Fibroblast of villous mesenchyme (primary cell): ENCODE data around the gene CORO2B. TPM values are rescaled to one million over a fixed set of nuclear protein-coding genes. Genes with fewer than 3 reads are reported as not detected.

Experiments
- DNase-seq: peaks from one replicate; pipeline ENCODE4 v3.0.0-alpha.2; 2010; ENCODE audit warnings: low read depth
- H3K4me3 ChIP-seq: 2 replicates; pipeline ENCODE4 v1.5.1; 2011; ENCODE audit warnings: low read depth, mild to moderate bottlenecking, low read length
- total RNA-seq: library from RNA; depleted of rRNA; stranded (reverse); fragments of >200 nt; gene quantifications from 2 replicates; pipeline ENCODE4 v1.2.3, GENCODE V29; 2012
- TF ChIP-seq, protein P1 (sequence below): IDR thresholded peaks from 2 replicates; pipeline ENCODE4 v1.5.1; 2012; ENCODE audit warnings: low read depth, mild to moderate bottlenecking, low read length; ENCODE audit not compliant: insufficient read depth

CORO2B gene
- total RNA-seq, 1 donor, result 9.5 TPM

GRCh38 chr15:68608206-68608843 is 29.5 kb downstream of the CORO2B start:
- peak; percentile 77 for DNase-seq
- no peak overlapping the region for H3K4me3 ChIP-seq
- TF ChIP-seq, protein P1, sequence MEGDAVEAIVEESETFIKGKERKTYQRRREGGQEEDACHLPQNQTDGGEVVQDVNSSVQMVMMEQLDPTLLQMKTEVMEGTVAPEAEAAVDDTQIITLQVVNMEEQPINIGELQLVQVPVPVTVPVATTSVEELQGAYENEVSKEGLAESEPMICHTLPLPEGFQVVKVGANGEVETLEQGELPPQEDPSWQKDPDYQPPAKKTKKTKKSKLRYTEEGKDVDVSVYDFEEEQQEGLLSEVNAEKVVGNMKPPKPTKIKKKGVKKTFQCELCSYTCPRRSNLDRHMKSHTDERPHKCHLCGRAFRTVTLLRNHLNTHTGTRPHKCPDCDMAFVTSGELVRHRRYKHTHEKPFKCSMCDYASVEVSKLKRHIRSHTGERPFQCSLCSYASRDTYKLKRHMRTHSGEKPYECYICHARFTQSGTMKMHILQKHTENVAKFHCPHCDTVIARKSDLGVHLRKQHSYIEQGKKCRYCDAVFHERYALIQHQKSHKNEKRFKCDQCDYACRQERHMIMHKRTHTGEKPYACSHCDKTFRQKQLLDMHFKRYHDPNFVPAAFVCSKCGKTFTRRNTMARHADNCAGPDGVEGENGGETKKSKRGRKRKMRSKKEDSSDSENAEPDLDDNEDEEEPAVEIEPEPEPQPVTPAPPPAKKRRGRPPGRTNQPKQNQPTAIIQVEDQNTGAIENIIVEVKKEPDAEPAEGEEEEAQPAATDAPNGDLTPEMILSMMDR, result no peak

DNA sequence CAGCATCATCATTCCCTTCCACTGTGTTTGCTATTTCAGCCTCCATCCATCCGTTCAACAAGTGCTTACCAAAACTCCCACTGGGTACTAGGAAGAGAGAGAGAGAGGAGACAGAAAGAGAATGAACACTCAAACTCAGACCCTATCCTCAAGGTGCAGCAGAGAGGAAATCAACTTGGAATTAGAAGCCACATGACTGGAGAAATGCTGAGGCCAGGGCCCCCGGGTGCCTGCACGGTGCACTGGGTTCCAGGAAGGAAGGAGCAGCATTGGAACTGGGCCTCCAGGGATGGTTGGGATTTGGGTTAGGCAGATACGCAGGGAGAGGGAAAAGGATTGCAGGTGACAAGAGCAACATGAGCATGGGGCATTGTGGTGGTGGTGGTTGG is 30.0 kb downstream of the CORO2B start:
- H3K4me3 ChIP-seq, result no peak overlapping the region
- no peak for DNase-seq
- TF ChIP-seq, protein P1, result no peak

- TF ChIP-seq, protein P1, result no peak
- H3K4me3 ChIP-seq, result no peak overlapping the region
- peak; percentile 58 for DNase-seq
Observed at GRCh38 chr15:68609629-68610028, 30.8 kb downstream of the CORO2B start.

GRCh38 chr15:68610825-68611224 is 32.0 kb downstream of the CORO2B start:
- TF ChIP-seq, protein P1, result no peak
- H3K4me3 ChIP-seq, result no peak overlapping the region
- peak; percentile 59 for DNase-seq

DNA sequence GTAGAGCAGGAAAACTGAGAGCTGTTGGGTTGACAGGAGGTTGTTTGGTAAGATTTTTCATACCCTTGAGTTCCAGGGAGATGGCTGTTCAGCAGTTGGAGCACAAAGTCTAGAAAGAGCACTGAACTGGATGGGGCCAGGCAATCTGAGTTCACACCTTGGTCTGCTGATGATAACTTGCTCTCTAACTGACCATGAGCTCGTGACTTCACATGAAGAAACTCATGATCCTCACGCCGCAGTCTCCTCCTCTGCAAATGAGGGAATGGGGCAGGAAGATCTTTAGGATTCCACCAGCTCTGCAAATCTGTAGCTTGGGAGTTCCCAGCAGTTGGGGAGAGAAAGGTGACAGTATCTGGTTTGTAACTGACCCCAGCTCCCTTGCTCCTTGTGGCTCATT is 33.7 kb downstream of the CORO2B start:
- no peak overlapping the region for H3K4me3 ChIP-seq
- DNase-seq, result no peak
- TF ChIP-seq, protein P1, result no peak

DNA sequence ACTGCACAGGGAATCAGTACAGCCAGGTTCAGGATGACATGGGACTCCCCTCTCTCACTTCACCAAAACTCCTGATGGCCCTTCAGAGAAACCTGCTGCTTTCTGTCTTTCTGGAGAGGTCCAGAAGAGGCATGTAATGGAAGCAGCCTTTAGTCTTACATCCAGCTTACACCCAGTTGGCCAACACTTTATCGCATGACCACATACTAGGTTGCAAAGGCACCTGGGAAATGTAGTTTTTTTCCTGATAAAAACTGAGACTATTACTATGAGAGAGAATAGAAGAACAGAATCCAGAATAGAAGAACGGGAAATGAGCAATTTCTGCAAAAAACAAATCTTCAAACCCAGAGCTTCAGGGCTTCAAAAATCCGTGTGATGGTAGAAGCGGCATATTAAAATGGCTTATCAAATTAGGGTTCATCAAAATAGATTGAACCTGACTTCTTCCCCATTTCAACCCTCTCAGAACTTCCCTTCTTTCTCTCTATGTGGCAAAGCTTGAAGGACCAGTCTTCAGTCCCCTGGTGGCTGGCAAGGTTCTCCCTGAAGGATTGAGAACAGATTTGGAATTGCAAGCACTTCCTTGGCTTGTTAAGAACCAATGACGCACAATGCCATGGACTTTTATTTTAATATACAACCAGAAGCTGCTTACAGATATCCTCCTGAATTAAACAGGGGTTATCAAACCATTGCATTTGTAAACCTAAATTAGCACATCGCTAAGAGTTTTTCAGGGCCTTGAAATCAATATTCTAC is 34.4 kb downstream of the CORO2B start:
- DNase-seq, result no peak
- no peak overlapping the region for H3K4me3 ChIP-seq
- TF ChIP-seq, protein P1, result no peak
